SK-MEL-5 (cell line): ENCODE results near the gene GPX3. TPM values are rescaled to one million over a fixed set of nuclear protein-coding genes. Genes with fewer than 3 reads are reported as not detected.

Experiments
- DNase-seq: peaks from one replicate; pipeline ENCODE4 v3.0.0-alpha.2; 2016; ENCODE audit warnings: low read depth, low spot score
- in situ Hi-C: cut with HindIII; loops from 2 replicates; pipeline ENCODE4 v1.10.0; 2016; ENCODE audit warnings: low sequenced_read_pairs, high pct_unique_total_duplicates, low pct_unique_long_range_greater_than_20kb
- total RNA-seq: library from RNA; depleted of rRNA; stranded (reverse); fragments of >200 nt; shearing (Covaris generic); gene quantifications from 2 replicates; pipeline ENCODE4 v1.2.3, GENCODE V29; 2014

Gene GPX3
- total RNA-seq, 1 experiment from 2014 or later, result 1.2 TPM

- peak; percentile 26 for DNase-seq
- in situ Hi-C loops, result no loop called here
Measured at GRCh38 chr5:151047814-151048425, 27.5 kb downstream of the GPX3 start.

DNA sequence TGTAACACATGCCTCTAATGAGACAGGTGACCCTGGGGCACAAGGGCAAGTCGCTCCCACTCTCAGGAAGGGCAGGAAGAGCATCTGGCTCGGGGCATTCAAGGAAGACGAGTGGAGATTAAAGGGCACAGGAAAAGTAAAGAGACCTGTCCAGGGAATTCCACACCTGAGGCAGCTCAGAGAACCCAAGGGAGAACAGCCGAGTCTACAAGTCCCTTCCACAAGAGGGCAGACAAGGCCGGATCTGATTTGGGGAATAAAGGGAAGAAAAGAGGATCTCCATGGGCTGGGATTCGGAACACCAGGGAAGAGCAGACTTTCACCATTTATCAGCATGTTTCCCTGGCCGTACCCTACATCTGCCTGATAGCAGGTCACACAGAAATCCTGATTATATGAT is 28.1 kb downstream of the GPX3 start:
- in situ Hi-C loops, result no loop called here
- DNase-seq, result peak; percentile 19

GRCh38 chr5:151051066-151051930 is 30.9 kb downstream of the GPX3 start:
- DNase-seq, result peak; percentile 83
- in situ Hi-C loops, result no loop called here

DNA sequence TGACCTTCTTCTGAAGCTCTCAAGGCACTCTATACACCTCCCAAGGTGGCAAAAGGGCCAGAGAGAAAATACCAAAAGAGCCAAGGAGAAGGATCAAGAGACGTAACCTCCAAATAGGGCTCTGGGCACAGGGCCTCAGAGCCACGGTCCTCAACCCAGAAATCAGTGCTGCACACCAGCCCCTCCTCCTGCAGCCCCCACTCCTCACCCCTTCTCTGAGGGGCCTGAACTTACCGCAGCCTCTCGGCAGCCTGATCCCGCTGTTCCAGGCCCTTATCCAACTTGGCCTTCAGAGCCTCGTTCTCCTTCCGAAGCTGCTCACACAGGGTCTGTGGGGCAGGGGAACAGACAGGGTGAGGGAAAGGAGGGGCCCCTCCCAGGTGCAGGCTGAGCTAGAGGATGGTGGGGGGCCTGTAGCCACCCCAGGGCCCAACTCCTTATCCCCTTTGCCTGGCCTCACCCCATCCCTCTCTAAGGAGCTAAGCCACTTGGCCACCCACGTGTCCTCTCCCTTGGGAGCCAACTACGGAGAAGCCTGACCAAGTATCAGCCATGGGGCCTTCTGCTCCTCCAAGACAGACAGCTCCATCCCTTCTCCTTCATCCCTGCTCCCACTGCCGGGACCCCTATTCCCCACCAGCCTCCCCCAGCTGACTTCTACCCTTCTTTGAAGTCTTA is 31.7 kb downstream of the GPX3 start:
- in situ Hi-C loops, result no loop called here
- DNase-seq, result no peak

- in situ Hi-C loops, result no loop called here
- no peak for DNase-seq
Measured at GRCh38 chr5:151052836-151053235, 32.4 kb downstream of the GPX3 start.

DNA sequence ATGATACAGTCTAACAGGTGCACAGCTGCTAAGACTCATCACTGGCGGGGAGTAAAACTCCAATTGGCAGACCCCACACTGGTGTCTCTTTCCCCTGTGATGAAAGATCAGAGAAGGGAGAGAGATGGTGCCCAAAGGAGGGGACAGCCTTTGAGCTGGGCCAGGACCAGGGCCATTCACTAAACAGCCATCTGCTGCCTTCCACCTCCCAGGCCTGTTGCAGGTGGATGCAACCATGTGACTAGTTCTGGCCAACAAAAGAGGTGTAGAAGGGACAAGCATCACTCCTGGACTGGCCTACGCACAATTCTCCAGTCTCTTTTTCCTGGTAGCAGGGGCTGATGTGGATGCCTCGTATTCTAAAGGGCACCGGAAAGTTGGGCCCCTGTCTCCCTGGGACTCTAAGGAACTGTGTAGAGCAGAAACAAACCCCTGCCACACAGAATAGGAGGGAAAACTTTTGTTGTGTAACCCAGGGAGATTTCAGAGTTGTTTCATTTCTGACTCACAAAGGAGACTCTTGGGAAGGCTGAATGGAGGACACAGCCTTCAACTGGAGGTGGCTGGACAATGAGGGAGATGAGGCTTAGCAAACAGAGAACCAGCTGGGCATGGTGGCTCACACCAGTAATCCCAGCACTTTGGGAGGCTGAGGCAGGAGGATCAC is 33.5 kb downstream of the GPX3 start:
- in situ Hi-C loops, result no loop called here
- DNase-seq, result no peak

GRCh38 chr5:151054709-151055108 is 34.3 kb downstream of the GPX3 start:
- DNase-seq, result no peak
- in situ Hi-C loops, result no loop called here

- in situ Hi-C loops, result no loop called here
- no peak for DNase-seq
Measured at GRCh38 chr5:151055336-151055735, 34.9 kb downstream of the GPX3 start.

DNA sequence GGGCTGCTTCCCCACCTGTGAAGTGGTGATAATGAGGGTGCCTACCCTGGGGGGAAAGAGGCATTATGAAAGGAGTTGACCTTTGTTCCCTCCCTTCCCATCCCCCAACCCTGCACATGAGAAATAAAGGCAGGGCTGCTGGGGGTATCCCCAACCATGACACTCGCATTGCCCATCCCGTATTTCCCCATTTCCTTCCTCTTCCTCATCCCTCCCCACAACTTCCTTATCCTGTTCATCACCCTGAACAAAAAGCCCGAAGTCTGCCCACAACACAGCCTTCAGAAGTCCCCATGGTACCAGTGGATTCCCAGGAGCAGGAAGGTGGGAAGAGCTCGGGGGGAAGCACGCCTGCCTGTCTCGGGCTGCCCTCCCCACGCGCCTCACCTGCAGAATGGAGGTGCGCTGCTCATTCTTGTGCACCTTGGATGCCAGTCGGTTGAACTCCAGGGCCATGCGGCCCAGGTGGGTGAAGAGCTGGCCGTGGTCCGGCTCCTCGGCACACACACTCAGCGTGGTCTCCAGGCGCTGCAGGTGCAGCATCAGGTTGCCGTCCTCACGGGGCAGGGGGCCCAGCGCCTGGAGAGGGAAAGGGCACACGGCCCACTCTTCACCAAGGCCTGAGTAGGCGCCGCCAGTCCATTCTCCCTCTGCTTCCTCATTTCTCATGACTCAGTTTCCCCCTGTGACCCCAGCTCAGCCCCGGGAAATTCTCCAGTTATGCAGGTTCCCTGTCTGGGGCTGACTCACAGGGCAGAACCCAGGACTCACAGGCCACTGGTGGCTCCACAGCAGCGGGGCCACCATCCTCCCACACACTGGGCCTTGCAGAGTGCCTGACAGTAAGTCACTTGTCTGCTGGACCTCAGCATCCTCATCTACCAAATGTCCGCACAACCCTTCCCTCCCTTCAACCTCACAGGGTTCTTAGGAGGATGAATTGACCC is 36.3 kb downstream of the GPX3 start:
- in situ Hi-C loops, result no loop called here
- no peak for DNase-seq

- in situ Hi-C loops, result no loop called here
- DNase-seq, result no peak
Measured at GRCh38 chr5:151058301-151058700, 37.9 kb downstream of the GPX3 start.

- in situ Hi-C loops, result no loop called here
- DNase-seq, result no peak
Measured at GRCh38 chr5:151058891-151059489, 38.6 kb downstream of the GPX3 start.

- in situ Hi-C loops, result no loop called here
Measured at GRCh38 chr5:151060742-151061141, 40.4 kb downstream of the GPX3 start.

GRCh38 chr5:151062405-151063141 is 42.2 kb downstream of the GPX3 start:
- DNase-seq, result no peak
- in situ Hi-C loops, result no loop called here

More at GRCh38 chr5:151060742-151061141, 40.4 kb downstream of the GPX3 start:
- DNase-seq, result no peak

- in situ Hi-C loops, result no loop called here
- DNase-seq, result peak; percentile 11
Measured at GRCh38 chr5:151063142-151063989, 43.0 kb downstream of the GPX3 start.

DNA sequence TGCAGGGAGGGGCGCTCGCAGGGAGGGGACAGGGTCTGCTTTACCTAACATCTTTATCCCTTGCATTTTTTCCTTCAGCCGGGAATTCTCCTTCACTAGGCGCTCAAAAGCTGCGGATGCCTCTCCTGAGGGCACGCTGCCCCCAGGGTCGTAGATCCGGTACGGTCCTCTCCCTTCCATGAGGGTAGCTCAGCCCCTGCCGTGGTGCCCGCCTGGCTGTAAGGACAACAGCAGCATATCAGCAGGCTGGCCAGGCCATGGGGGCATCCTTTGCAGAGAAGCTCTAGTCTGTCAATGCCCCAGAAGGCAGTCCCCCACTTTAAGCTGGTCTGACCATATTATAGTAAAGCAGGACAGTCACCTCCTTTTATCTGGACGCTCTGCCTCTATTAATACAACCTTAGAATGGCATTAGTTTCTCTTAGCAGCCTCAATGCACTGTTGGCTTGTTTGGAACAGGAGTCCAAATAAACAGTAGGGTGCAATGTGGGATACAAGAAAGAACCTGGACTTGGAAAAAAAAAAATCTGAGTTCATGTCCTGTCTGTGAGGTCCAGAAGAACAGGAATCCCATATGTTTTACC is 44.6 kb downstream of the GPX3 start:
- in situ Hi-C loops, result no loop called here
- DNase-seq, result no peak
